NCI-H2196 (cell line): ENCODE data around the gene NPIPA1.
"Not testable (repeated sequence)": the region's sequence is repeated elsewhere in the genome, so short reads cannot be mapped to it uniquely, and the experiment has no call there.

Experiments
- DNase-seq: peaks from one replicate; lab custom pipeline; 2025; ENCODE audit not compliant: unreplicated experiment; lab: John Stamatoyannopoulos, UW

The NPIPA1 gene

GRCh38 chr16:14976971-14977736 lies 39.9 kb downstream of the NPIPA1 start:
- DNase-seq, result not testable (repeated sequence)

GRCh38 chr16:14978281-14978680 lies 41.0 kb downstream of the NPIPA1 start:
- DNase-seq, result not testable (repeated sequence)

GRCh38 chr16:14978908-14979307 lies 41.7 kb downstream of the NPIPA1 start:
- DNase-seq, result not testable (repeated sequence)

DNA sequence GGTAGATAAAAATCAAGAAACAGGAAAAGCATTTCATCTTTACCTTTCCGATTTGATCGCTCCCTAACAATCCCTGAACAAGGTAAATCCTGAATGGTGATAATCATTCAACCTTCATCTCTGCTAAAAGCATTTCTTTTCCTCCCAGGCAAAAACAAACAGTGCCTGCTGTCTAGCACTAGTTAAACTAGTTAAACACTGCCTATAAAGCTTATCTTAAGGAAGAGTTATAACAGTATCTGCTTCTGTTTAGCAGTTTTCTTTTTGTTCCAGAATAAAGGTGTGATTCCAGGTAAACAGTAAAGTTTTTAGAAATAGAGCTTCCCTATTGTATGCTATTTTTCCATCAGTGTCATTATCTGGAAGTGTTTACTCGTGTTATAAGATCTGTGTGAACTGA lies 44.0 kb downstream of the NPIPA1 start:
- not testable (repeated sequence) for DNase-seq

DNA sequence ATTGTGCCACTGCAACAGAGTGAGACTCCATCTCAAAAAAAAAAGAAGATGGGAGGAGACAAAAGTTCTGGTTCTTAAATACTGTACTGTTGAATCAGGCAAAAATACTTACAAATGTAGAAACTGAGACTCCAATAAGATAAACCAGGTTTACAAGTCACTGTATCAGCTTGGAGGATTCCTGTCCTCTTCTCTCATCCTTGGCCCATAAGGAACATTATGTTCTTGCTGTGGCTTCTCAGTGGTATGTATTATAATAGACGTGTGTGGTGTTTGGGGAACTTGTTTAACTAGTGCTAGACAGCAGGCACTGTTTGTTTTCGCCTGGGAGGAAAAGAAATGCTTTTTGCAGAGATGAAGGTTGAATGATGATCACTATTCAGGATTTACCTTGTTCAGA lies 45.3 kb downstream of the NPIPA1 start:
- not testable (repeated sequence) for DNase-seq

DNA sequence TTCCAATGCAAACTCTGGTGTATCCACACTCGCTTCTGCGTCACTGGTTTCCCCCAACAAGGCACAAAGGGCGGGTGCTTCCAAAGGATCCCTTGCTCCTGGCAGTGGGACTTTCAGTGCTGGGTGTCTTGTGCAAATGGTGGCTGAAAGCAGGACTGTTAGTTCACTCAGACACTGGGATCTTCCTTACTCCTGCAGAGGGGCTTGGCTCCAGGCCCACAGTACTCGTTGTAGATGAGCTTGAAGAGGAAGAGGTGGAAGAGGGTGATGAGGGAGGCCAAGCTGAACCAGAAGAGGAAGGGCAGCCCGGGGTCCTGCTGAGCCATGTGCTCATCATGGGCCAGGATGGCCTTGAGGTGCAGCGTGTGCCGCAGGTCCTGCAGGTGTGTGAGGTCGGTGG lies 50.8 kb downstream of the NPIPA1 start:
- DNase-seq, result not testable (repeated sequence)

DNA sequence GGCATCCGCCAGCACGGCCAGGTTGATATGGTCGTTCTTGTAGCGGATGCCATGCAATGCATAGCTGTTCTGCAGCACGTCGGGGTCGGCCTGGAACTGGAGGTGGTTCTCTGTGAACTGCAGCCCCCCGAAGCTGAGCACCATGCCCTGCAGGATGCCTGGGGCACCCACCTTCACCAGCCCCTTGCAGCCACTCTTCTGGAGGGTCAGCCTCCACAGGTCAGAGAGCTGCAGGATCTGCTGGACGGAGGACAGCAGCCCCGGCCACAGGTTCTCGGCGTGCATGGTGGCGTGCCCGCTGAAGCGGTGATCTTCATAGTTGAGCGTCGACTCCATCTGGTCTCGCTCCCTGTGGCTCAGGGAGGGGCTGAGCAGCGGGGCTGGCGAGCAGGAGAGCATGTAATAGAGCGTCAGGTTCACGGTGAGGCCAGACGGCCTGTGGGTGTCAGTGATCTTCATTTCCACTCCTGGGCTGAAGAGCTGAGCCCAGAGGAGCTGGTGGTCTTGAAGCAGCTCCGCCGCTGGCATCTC lies 51.5 kb downstream of the NPIPA1 start:
- DNase-seq, result not testable (repeated sequence)

- DNase-seq, result not testable (repeated sequence)
These were observed 52.3 kb downstream of the NPIPA1 start for GRCh38 chr16:14989291-14990281.

- not testable (repeated sequence) for DNase-seq
These were observed 56.3 kb downstream of the NPIPA1 start for GRCh38 chr16:14993277-14994151.

DNA sequence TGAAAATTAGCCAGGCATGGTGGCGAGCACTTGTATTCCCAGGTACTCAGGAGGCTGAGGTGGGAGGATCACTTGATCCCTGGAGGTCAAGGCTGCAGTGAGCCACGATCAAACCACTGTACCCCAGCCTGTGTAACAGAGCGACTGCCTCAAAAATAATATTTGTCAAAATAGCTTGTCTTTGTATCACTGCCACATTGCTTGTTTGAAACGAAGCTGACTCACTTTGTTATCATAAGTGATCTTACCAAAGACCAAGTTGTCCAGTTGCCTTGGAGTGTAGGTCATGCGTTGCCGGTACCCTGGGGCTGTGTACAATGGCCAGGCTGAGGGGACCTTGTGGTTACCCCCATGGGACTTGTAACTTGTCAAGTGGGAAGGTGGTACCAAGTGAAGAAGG lies 59.5 kb downstream of the NPIPA1 start:
- DNase-seq, result not testable (repeated sequence)

GRCh38 chr16:14998300-14998699 lies 61.1 kb downstream of the NPIPA1 start:
- not testable (repeated sequence) for DNase-seq

GRCh38 chr16:14999845-15000244 lies 62.6 kb downstream of the NPIPA1 start:
- DNase-seq, result not testable (repeated sequence)
